WTC11 (cell line): ENCODE results near the gene TMEM87A. TPM values are rescaled to one million over a fixed set of nuclear protein-coding genes. Genes with fewer than 3 reads are reported as not detected.
"Not testable (repeated sequence)": the region's sequence is repeated elsewhere in the genome, so short reads cannot be mapped to it uniquely, and the experiment has no call there.

Experiments used
- ATAC-seq: fragments of 200-7000 bp; cut with Tn5 transposase; 2 replicates; pipeline ENCODE4 v1.10.0; 2021; ENCODE audit warnings: mild to moderate bottlenecking, moderate library complexity
- CTCF ChIA-PET: fragments of 300-600 bp; sonication (Branson Sonifier 250); formaldehyde crosslinking; loops from one replicate; lab custom pipeline; 2021; ENCODE audit warnings: antibody characterized with exemption; lab: Charles Lee
- POLR2A ChIA-PET: fragments of 350-600 bp; sonication (Branson Sonifier 250); formaldehyde crosslinking; loops from one replicate; lab custom pipeline; 2021; ENCODE audit warnings: antibody characterized with exemption; lab: Charles Lee
- DNase-seq: peaks from one replicate; pipeline ENCODE4 v3.0.0; 2021; ENCODE audit warnings: low spot score
- H3K27ac Mint-ChIP-seq: 2 replicates; pipeline ENCODE4 v1.8.0; 2021; ENCODE audit warnings: mixed read lengths
- H3K27me3 Mint-ChIP-seq: 2 replicates; pipeline ENCODE4 v1.8.0; 2021; ENCODE audit warnings: low read depth, mild to moderate bottlenecking, moderate library complexity, mixed read lengths
- H3K36me3 Mint-ChIP-seq: 2 replicates; pipeline ENCODE4 v1.8.0; 2021; ENCODE audit warnings: mixed read lengths
- H3K4me1 Mint-ChIP-seq: 2 replicates; pipeline ENCODE4 v1.8.0; 2022; ENCODE audit warnings: mixed read lengths
- H3K4me3 Mint-ChIP-seq: 2 replicates; pipeline ENCODE4 v1.8.0; 2021; ENCODE audit warnings: mild to moderate bottlenecking, moderate library complexity, mixed read lengths
- H3K9me3 Mint-ChIP-seq: 2 replicates; pipeline ENCODE4 v1.8.0; 2021; ENCODE audit warnings: mixed read lengths
- ARID4B ChIP-seq: sonication (generic); formaldehyde crosslinking; IDR thresholded peaks from 2 replicates; pipeline ENCODE4 v1.8.0; 2023; ENCODE audit warnings: missing genetic modification reagents, mild to moderate bottlenecking, borderline replicate concordance
- CDX4 ChIP-seq: fragments of 250-450 bp; sonication (Bioruptor Pico); IDR thresholded peaks from 2 replicates; pipeline ENCODE4 v1.9.0; 2021; ENCODE audit warnings: moderate library complexity, mild to moderate bottlenecking, inconsistent platforms, borderline replicate concordance
- E2F4 ChIP-seq: sonication (generic); formaldehyde crosslinking; IDR thresholded peaks from 2 replicates; pipeline ENCODE4 v1.8.1; 2022; ENCODE audit warnings: low read depth, mild to moderate bottlenecking, moderate library complexity, missing genetic modification reagents, borderline replicate concordance
- FOXJ3 ChIP-seq: sonication (generic); formaldehyde crosslinking; IDR thresholded peaks from 2 replicates; pipeline ENCODE4 v1.9.0; 2021; ENCODE audit warnings: missing genetic modification reagents, mild to moderate bottlenecking, borderline replicate concordance
- GRHL2 ChIP-seq: fragments of 250-450 bp; sonication (Bioruptor Pico); IDR thresholded peaks from 2 replicates; pipeline ENCODE4 v1.8.0; 2022; ENCODE audit warnings: mild to moderate bottlenecking, moderate library complexity; ENCODE audit not compliant: insufficient replicate concordance, severe bottlenecking
- HMGA2 ChIP-seq: fragments of 250-450 bp; sonication (Bioruptor Pico); IDR thresholded peaks from 2 replicates; pipeline ENCODE4 v1.4.0; 2021; ENCODE audit warnings: mild to moderate bottlenecking, moderate library complexity
- JUN ChIP-seq: sonication (generic); formaldehyde crosslinking; IDR thresholded peaks from 2 replicates; pipeline ENCODE4 v1.8.0; 2023; ENCODE audit warnings: mild to moderate bottlenecking, missing genetic modification reagents
- NFATC4 ChIP-seq: fragments of 250-450 bp; sonication (Bioruptor Pico); IDR thresholded peaks from 2 replicates; pipeline ENCODE4 v1.9.0; 2021; ENCODE audit warnings: mild to moderate bottlenecking
- PRDM15 ChIP-seq: sonication (generic); formaldehyde crosslinking; IDR thresholded peaks from 2 replicates; pipeline ENCODE4 v1.8.0; 2022; ENCODE audit warnings: missing genetic modification reagents
- ZMAT4 ChIP-seq: fragments of 250-450 bp; sonication (Bioruptor Pico); IDR thresholded peaks from 2 replicates; pipeline ENCODE4 v1.9.0; 2021; ENCODE audit warnings: mild to moderate bottlenecking
- ZNF121 ChIP-seq: sonication (generic); formaldehyde crosslinking; IDR thresholded peaks from 2 replicates; pipeline ENCODE4 v1.8.0; 2023; ENCODE audit warnings: missing genetic modification reagents
- ZNF232 ChIP-seq: sonication (generic); formaldehyde crosslinking; IDR thresholded peaks from 2 replicates; pipeline ENCODE4 v1.8.0; 2022; ENCODE audit warnings: mild to moderate bottlenecking, missing genetic modification reagents
- ZSCAN18 ChIP-seq: fragments of 250-450 bp; sonication (Bioruptor Pico); IDR thresholded peaks from 2 replicates; pipeline ENCODE4 v2.1.2; 2022; ENCODE audit warnings: mild to moderate bottlenecking, moderate library complexity
- total RNA-seq: library from RNA; stranded (reverse); gene quantifications from 3 replicates; pipeline ENCODE4 v1.2.3, GENCODE V29; 2021

TMEM87A gene
- total RNA-seq, 1 experiment from 2014 or later: 32.4 TPM

GRCh38 chr15:42306681-42307080, 33.4 kb upstream of the TMEM87A start:
- 0 out of 2 replicates have a peak, but pooled peaks cover 4% of the 10 kb centered on the region for H3K27me3 Mint-ChIP-seq
- CTCF ChIA-PET: interaction anchor here (1.0 kb wide), 1 partner anchor 79 kb away, joined by 4 read pairs; no protein-coding TSS in a partner anchor
- ATAC-seq: no peak

GRCh38 chr15:42301004-42301403, 27.8 kb upstream of the TMEM87A start:
- H3K27ac Mint-ChIP-seq, ATAC-seq, DNase-seq, H3K4me1 Mint-ChIP-seq, H3K4me3 Mint-ChIP-seq, POLR2A ChIA-PET, H3K27me3 Mint-ChIP-seq: not testable (repeated sequence)
- CTCF ChIA-PET: interaction anchor here (1.2 to 1.6 kb wide), 2 partner anchors 13 to 84 kb away, joined by 3 to 5 read pairs; no protein-coding TSS in a partner anchor
- Mint-ChIP-seq H3K36me3 (peaks cover 30% of the 10 kb centered on the region), H3K9me3 (peaks cover 52% of the 10 kb centered on the region)

More at GRCh38 chr15:42306681-42307080, 33.4 kb upstream of the TMEM87A start:
- POLR2A ChIA-PET: no interaction called here
- Mint-ChIP-seq H3K4me1 (no peaks in the 10 kb centered on the region), H3K9me3 (peaks cover 34% of the 10 kb centered on the region), H3K4me3 (no peak overlapping the region), H3K36me3 (peaks cover 9% of the 10 kb centered on the region), H3K27ac (no peak overlapping the region)
- TF ChIP-seq GRHL2: no peak
- TF ChIP-seq E2F4 (CRISPR knock-in tag): no peak
- DNase-seq: no peak

GRCh38 chr15:42289166-42289565, 15.9 kb upstream of the TMEM87A start:
- Mint-ChIP-seq H3K36me3 (no peaks in the 10 kb centered on the region), H3K9me3 (no peaks in the 10 kb centered on the region), H3K27me3 (no peaks in the 10 kb centered on the region), H3K4me3 (no peak overlapping the region), H3K4me1 (no peaks in the 10 kb centered on the region; the same call in 1 of the 2 replicates), H3K27ac (no peak overlapping the region)
- ATAC-seq (no peak), DNase-seq (no peak)
- TF ChIP-seq PRDM15 (CRISPR knock-in tag) (no peak), FOXJ3 (CRISPR knock-in tag) (no peak), ZNF121 (CRISPR knock-in tag) (no peak), NFATC4 (CRISPR knock-in tag) (no peak), JUN (CRISPR knock-in tag) (no peak), ZMAT4 (CRISPR knock-in tag) (no peak), ZSCAN18 (no peak), CDX4 (CRISPR knock-in tag) (no peak)
- POLR2A ChIA-PET: no interaction called here
- CTCF ChIA-PET: interaction anchor here (1.0 kb wide), 1 partner anchor 96 kb away, joined by 3 read pairs; no protein-coding TSS in a partner anchor

- Mint-ChIP-seq H3K27me3 (no peaks in the 10 kb centered on the region), H3K4me1 (no peaks in the 10 kb centered on the region; the same call in 1 of the 2 replicates), H3K4me3 (no peak overlapping the region), H3K9me3 (no peaks in the 10 kb centered on the region), H3K36me3 (no peaks in the 10 kb centered on the region), H3K27ac (no peak overlapping the region)
- ChIA-PET POLR2A (no interaction called here), CTCF (no interaction called here)
- ATAC-seq: no peak
- DNase-seq: no peak
- TF ChIP-seq HMGA2 (CRISPR knock-in tag) (no peak), ZNF121 (CRISPR knock-in tag) (no peak), ZNF232 (CRISPR knock-in tag) (no peak), ARID4B (CRISPR knock-in tag) (no peak)
These were observed 14.7 kb upstream of the TMEM87A start for GRCh38 chr15:42287931-42288330.
